HepG2 (cell line): Measurements from ENCODE around the gene RAD9A. TPM values are rescaled to one million over a fixed set of nuclear protein-coding genes. Genes with fewer than 3 reads are reported as not detected.

Experiments
- ATAC-seq: fragments of 200-7000 bp; cut with Tn5 transposase; 3 replicates; pipeline ENCODE4 v1.9.1; 2020; ENCODE audit warnings: mild to moderate bottlenecking, moderate library complexity
- BruUV-seq: library from RNA; stranded (reverse); fragments of 400-500 nt; replicated peaks from 2 replicates; lab custom pipeline; 2021; lab: Mats Ljungman, UMichigan
- CTCF ChIA-PET: fragments of 300-600 bp; formaldehyde crosslinking; extraction: SDS; loops from one replicate; lab custom pipeline; 2021; ENCODE audit warnings: low total read pairs, inconsistent platforms, low intra/inter-chr PET ratio; lab: Yijun Ruan, JAX
- POLR2A ChIA-PET: fragments of 350-600 bp; sonication (Branson Sonifier 250); formaldehyde crosslinking; loops from one replicate; lab custom pipeline; 2020; ENCODE audit warnings: antibody characterized with exemption, inconsistent platforms; lab: Yijun Ruan, JAX
- DNase-seq: peaks from one replicate; pipeline ENCODE4 v3.0.0-alpha.2; 2015; ENCODE audit warnings: low spot score
- FAIRE-seq: peaks from 3 replicates; lab custom pipeline; 2011; peaks lifted over from hg19 to GRCh38; lab: Jason Lieb, UNC
- H2AFZ ChIP-seq: one replicate; pipeline ENCODE4 v1.6.1; 2011; ENCODE audit warnings: low read length, inconsistent platforms
- H3K27ac ChIP-seq: fragments of 300-600 bp; 3 replicates; pipeline ENCODE4 v1.8.0; 2011; ENCODE audit warnings: mixed run types, mild to moderate bottlenecking, mixed read lengths, low read length, inconsistent platforms; ENCODE audit not compliant: insufficient read depth; ENCODE audit errors: extremely low read length
- H3K27me3 ChIP-seq, 2 experiments: fragments of 200-600 bp in 1 of 2; 2 replicates in 1 of 2; 3 replicates in 1 of 2; pipeline versions ENCODE4 v1.6.0 to v1.8.0; 2011; ENCODE audit warnings: low read length in 2 of 2, mild to moderate bottlenecking in 2 of 2, moderate library complexity in 2 of 2, inconsistent platforms in 1 of 2; ENCODE audit not compliant: insufficient read depth in 2 of 2, control insufficient read depth in 1 of 2
- H3K36me3 ChIP-seq, 2 experiments: fragments of 200-600 bp in 1 of 2; replicated peaks in 1 of 2; 2 replicates in 1 of 2; 3 replicates in 1 of 2; pipeline versions ENCODE4 v1.5.1 to v1.8.0; 2011; ENCODE audit warnings: low read length in 2 of 2, inconsistent platforms in 1 of 2; ENCODE audit not compliant: insufficient read depth in 2 of 2, control insufficient read depth in 1 of 2
- H3K4me1 ChIP-seq: 2 replicates; pipeline ENCODE4 v1.5.1; 2012; ENCODE audit warnings: low read length, inconsistent platforms; ENCODE audit not compliant: insufficient read depth
- H3K4me2 ChIP-seq: 2 replicates; pipeline ENCODE4 v1.6.0; 2011; ENCODE audit warnings: low read depth, low read length, inconsistent platforms
- H3K4me3 ChIP-seq, 3 experiments: fragments of 200-600 bp in 1 of 3; sonication (generic), shearing (Covaris generic) in 1 of 3; replicated peaks in 1 of 3; 2 replicates each; pipeline ENCODE4 v1.5.1; 2011 to 2016; ENCODE audit warnings: low read length in 3 of 3, inconsistent platforms in 2 of 3, low read depth in 2 of 3, mild to moderate bottlenecking in 2 of 3, control low read depth in 1 of 3, mixed read lengths in 1 of 3; ENCODE audit not compliant: insufficient read depth in 1 of 3
- H3K79me2 ChIP-seq: one replicate; pipeline ENCODE4 v1.6.1; 2011; ENCODE audit warnings: low read length, inconsistent platforms; ENCODE audit not compliant: insufficient read depth
- H3K9ac ChIP-seq: 2 replicates; pipeline ENCODE4 v1.6.0; 2011; ENCODE audit warnings: mild to moderate bottlenecking, low read depth, low read length, inconsistent platforms; ENCODE audit not compliant: insufficient read depth
- H3K9me3 ChIP-seq: 2 replicates; pipeline ENCODE4 v1.5.1; 2012; ENCODE audit warnings: mild to moderate bottlenecking, low read length
- H4K20me1 ChIP-seq: 2 replicates; pipeline ENCODE4 v1.6.0; 2011; ENCODE audit warnings: inconsistent platforms, mild to moderate bottlenecking, low read length, moderate library complexity; ENCODE audit not compliant: insufficient read depth
- AGO2 ChIP-seq: fragments of 200-400 bp; formaldehyde crosslinking; optimal IDR thresholded peaks from 2 replicates; pipeline ENCODE3; 2017; ENCODE audit warnings: mild to moderate bottlenecking, low read depth, low read length, moderate library complexity
- WGBS: methylation state at CpG from one replicate; pipeline ENCODE4 v1.1.6; 2017; ENCODE audit warnings: low lambda C conversion rate; 5-methylcytosine and 5-hydroxymethylcytosine counted together
- in situ Hi-C: cut with HindIII; loops from 2 replicates; pipeline ENCODE4 v1.10.0; 2017; ENCODE audit warnings: low pct_unique_long_range_greater_than_20kb; ENCODE audit not compliant: extremely low pct_ligation_motif_present
- intact Hi-C: fragments of 100-400 bp; cut with micrococcal nuclease; formaldehyde crosslinking; loops from one replicate; pipeline ENCODE4 v1.10.0; 2022; ENCODE audit not compliant: unreplicated experiment
- polyA plus RNA-seq, 8 experiments: library from polyadenylated mRNA; depleted of rRNA in 3 of 8; stranded (reverse) in 7 of 8; unstranded in 1 of 8; fragments of >200 nt; fragmentation: Illumina TruSeq in 4 of 8; extraction: Trizol in 4 of 8; gene quantifications; 2 replicates each; pipeline versions ENCODE4 v1.2.1 to v1.2.3, GENCODE V29; 2011 to 2016; ENCODE audit warnings: low read depth in 4 of 8, missing spikeins in 1 of 8, mixed read lengths in 1 of 8; ENCODE audit not compliant: insufficient read depth in 1 of 8
- total RNA-seq, 5 experiments: library from RNA; depleted of rRNA; stranded (reverse); fragments of >200 nt; fragmentation: Illumina TruSeq; extraction: Trizol; gene quantifications; 2 replicates each; pipeline ENCODE4 v1.2.3, GENCODE V29; 2016; ENCODE audit warnings: low read depth in 1 of 5
- TF ChIP-seq, protein P1 (sequence below): sonication (generic); formaldehyde crosslinking; IDR thresholded peaks from 2 replicates; pipeline ENCODE4 v1.4.0; 2020; ENCODE audit warnings: mild to moderate bottlenecking, missing genetic modification reagents, borderline replicate concordance

RAD9A gene
- total and polyA plus RNA-seq, 2 of the 13 experiments (the other 11 are each of a cell fraction or from before 2014, with no cell fraction given): 10.1 to 15.7 TPM

DNA sequence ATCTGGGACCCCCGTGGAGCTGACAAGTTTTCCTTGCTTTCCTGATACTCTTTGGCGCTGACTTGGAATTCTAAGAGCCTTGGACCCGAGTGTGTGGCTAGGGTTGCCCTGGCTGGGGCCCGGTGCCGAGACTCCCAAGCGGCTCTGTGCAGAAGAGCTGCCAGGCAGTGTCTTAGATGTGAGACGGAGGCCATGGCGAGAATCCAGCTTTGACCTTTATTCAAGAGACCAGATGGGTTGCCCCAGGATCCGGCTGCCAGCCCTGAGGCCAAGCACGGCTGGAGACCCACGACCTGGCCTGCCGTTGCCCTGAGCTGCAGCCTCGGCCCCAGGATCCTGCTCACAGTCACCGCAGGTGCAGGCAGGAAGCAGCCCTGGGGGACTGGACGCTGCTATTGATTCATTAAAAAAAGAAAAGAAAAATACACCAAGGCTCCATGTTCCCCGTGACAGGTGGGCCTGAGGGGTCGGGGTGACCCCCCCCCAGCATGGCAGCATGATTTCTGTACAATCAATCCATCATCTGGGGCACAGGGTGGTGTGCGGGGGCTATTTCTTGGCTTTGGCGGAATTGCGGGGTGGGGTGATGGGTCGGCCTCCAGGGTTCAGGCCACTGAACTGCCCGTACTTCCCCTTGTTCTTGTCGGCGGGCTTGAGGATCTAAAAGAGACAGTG is 6.3 kb downstream of the RAD9A start:
- no peak for DNase-seq
- in situ Hi-C loops: no loop called here

More for the DNA sequence above, 6.3 kb downstream of the RAD9A start:
- intact Hi-C loops: no loop called here
- H3K36me3 ChIP-seq: peaks cover 19 to 27% of the 10 kb centered on the region in 2 experiments; a peak in 4 of 5 replicates
- no peak for ATAC-seq
- no peak overlapping the region for H3K4me3 ChIP-seq
- H3K4me2 ChIP-seq: no peak overlapping the region
- no peak overlapping the region for H2AFZ ChIP-seq
- ChIA-PET CTCF (no interaction called here), POLR2A (interaction anchor here (1.6 kb wide), 1 partner anchor 23 kb away, joined by 6 read pairs; no protein-coding TSS in a partner anchor)
- no peaks in the 10 kb centered on the region for H3K9me3 ChIP-seq
- H4K20me1 ChIP-seq: peaks cover 3% of the 10 kb centered on the region; the same call in 1 of the 2 replicates
- BruUV-seq: no TSS peak
- H3K79me2 ChIP-seq: peaks cover 14% of the 10 kb centered on the region
- no peak overlapping the region for H3K27ac ChIP-seq
- TF ChIP-seq AGO2: peak; percentile 15
- TF ChIP-seq, protein P1, sequence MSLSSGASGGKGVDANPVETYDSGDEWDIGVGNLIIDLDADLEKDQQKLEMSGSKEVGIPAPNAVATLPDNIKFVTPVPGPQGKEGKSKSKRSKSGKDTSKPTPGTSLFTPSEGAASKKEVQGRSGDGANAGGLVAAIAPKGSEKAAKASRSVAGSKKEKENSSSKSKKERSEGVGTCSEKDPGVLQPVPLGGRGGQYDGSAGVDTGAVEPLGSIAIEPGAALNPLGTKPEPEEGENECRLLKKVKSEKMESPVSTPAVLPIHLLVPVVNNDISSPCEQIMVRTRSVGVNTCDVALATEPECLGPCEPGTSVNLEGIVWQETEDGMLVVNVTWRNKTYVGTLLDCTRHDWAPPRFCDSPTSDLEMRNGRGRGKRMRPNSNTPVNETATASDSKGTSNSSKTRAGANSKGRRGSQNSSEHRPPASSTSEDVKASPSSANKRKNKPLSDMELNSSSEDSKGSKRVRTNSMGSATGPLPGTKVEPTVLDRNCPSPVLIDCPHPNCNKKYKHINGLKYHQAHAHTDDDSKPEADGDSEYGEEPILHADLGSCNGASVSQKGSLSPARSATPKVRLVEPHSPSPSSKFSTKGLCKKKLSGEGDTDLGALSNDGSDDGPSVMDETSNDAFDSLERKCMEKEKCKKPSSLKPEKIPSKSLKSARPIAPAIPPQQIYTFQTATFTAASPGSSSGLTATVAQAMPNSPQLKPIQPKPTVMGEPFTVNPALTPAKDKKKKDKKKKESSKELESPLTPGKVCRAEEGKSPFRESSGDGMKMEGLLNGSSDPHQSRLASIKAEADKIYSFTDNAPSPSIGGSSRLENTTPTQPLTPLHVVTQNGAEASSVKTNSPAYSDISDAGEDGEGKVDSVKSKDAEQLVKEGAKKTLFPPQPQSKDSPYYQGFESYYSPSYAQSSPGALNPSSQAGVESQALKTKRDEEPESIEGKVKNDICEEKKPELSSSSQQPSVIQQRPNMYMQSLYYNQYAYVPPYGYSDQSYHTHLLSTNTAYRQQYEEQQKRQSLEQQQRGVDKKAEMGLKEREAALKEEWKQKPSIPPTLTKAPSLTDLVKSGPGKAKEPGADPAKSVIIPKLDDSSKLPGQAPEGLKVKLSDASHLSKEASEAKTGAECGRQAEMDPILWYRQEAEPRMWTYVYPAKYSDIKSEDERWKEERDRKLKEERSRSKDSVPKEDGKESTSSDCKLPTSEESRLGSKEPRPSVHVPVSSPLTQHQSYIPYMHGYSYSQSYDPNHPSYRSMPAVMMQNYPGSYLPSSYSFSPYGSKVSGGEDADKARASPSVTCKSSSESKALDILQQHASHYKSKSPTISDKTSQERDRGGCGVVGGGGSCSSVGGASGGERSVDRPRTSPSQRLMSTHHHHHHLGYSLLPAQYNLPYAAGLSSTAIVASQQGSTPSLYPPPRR (CRISPR knock-in tag): no peak
- no peak for FAIRE-seq
- H3K4me1 ChIP-seq: peaks cover 30% of the 10 kb centered on the region
- no peaks in the 10 kb centered on the region for H3K27me3 ChIP-seq
- no peak overlapping the region for H3K9ac ChIP-seq
- 96% methylated on average over 17 of the region's 24 CpGs for whole genome bisulfite sequencing
